CD4-positive, CD25-positive, alpha-beta regulatory T cell (primary cell): ENCODE results near the gene MEGF11. TPM values are rescaled to one million over a fixed set of nuclear protein-coding genes. Genes with fewer than 3 reads are reported as not detected.

ENCODE experiments used
- ATAC-seq, 2 donors: fragments of 150-1000 bp; cut with Tn5 transposase; one replicate each; pipeline ENCODE4 v1.10.0; 2021; ENCODE audit warnings: low read depth in 2 of 2, moderate number of reproducible peaks in 2 of 2, moderate library complexity in 1 of 2
- DNase-seq, 3 donors: peaks; one replicate each; pipeline versions ENCODE4 v3.0.0 to v3.0.0-alpha.2; 2012 to 2022; ENCODE audit warnings: mixed read lengths in 1 of 3
- H3K27ac ChIP-seq: one replicate; pipeline ENCODE4 v1.7.0; 2013; ENCODE audit warnings: mild to moderate bottlenecking, low read length; ENCODE audit not compliant: insufficient read depth, poor library complexity, severe bottlenecking
- H3K27me3 ChIP-seq: one replicate; pipeline ENCODE4 v1.7.0; 2013; ENCODE audit warnings: low read length; ENCODE audit not compliant: control insufficient read depth, insufficient read depth
- H3K36me3 ChIP-seq: one replicate; pipeline ENCODE4 v1.7.0; 2013; ENCODE audit warnings: mild to moderate bottlenecking, low read length, moderate library complexity; ENCODE audit not compliant: control insufficient read depth, insufficient read depth
- H3K4me1 ChIP-seq: 2 replicates; pipeline ENCODE4 v1.7.0; 2013; ENCODE audit warnings: mild to moderate bottlenecking, low read length; ENCODE audit not compliant: insufficient read depth, control insufficient read depth, poor library complexity, severe bottlenecking
- H3K4me3 ChIP-seq: one replicate; pipeline ENCODE4 v1.7.0; 2013; ENCODE audit warnings: low read depth, mild to moderate bottlenecking, low read length, moderate library complexity
- H3K9me3 ChIP-seq, 2 experiments: 1 replicate in 1 of 2; 2 replicates in 1 of 2; pipeline ENCODE4 v1.7.0; 2013; ENCODE audit warnings: low read length in 2 of 2, mild to moderate bottlenecking in 1 of 2, moderate library complexity in 1 of 2; ENCODE audit not compliant: control insufficient read depth in 2 of 2
- H3K27ac Mint-ChIP-seq, 3 donors: one replicate each; pipeline ENCODE4 v1.8.0; 2020 to 2022; ENCODE audit warnings: mild to moderate bottlenecking in 3 of 3, mixed read lengths in 3 of 3, moderate library complexity in 2 of 3
- H3K27me3 Mint-ChIP-seq: one replicate; pipeline ENCODE4 v1.8.0; 2022; ENCODE audit warnings: mild to moderate bottlenecking, mixed read lengths
- H3K36me3 Mint-ChIP-seq: one replicate; pipeline ENCODE4 v1.8.0; 2020; ENCODE audit warnings: mixed read lengths
- H3K4me1 Mint-ChIP-seq, 4 donors: one replicate each; pipeline ENCODE4 v1.8.0; 2020 to 2022; ENCODE audit warnings: mixed read lengths in 4 of 4, mild to moderate bottlenecking in 1 of 4
- H3K4me3 Mint-ChIP-seq, 4 donors: one replicate each; pipeline ENCODE4 v1.8.0; 2020 to 2022; ENCODE audit warnings: mild to moderate bottlenecking in 4 of 4, mixed read lengths in 4 of 4, moderate library complexity in 3 of 4
- H3K9me3 Mint-ChIP-seq, 7 donors: one replicate each; pipeline ENCODE4 v1.8.0; 2020 to 2022; ENCODE audit warnings: mixed read lengths in 7 of 7, mild to moderate bottlenecking in 3 of 7, moderate library complexity in 2 of 7
- polyA plus RNA-seq, 4 donors: library from polyadenylated mRNA; unstranded; fragments of 300-500 nt; fragmentation: Illumina TruSeq; gene quantifications; one replicate each; pipeline ENCODE4 v1.2.3, GENCODE V29; 2021
- total RNA-seq: library from RNA; stranded (reverse); gene quantifications from one replicate; pipeline ENCODE4 v1.2.3, GENCODE V29; 2022

MEGF11 gene
- total and polyA plus RNA-seq, 5 donors from 2014 or later = 0.02 to 0.29 (median 0.21) TPM; not detected in 2

GRCh38 chr15:65921780-65922179 is 331.8 kb downstream of the MEGF11 start:
- no peak overlapping the region for H3K4me3 Mint-ChIP-seq
- H3K4me1 ChIP-seq = no peaks in the 10 kb centered on the region
- no peaks in the 10 kb centered on the region for H3K27me3 ChIP-seq
- DNase-seq = no peak
- H3K4me3 ChIP-seq = no peak overlapping the region
- H3K9me3 Mint-ChIP-seq = no peaks in the 10 kb centered on the region
- H3K27me3 Mint-ChIP-seq = no peaks in the 10 kb centered on the region
- peaks cover 0 to 4% (median 3%) of the 10 kb centered on the region in 4 donors for H3K4me1 Mint-ChIP-seq
- no peak for ATAC-seq
- no peak overlapping the region for H3K27ac ChIP-seq
- H3K27ac Mint-ChIP-seq = no peak overlapping the region
- no peaks in the 10 kb centered on the region for H3K9me3 ChIP-seq
- H3K36me3 ChIP-seq = no peaks in the 10 kb centered on the region
- H3K36me3 Mint-ChIP-seq = no peaks in the 10 kb centered on the region

- Histone ChIP-seq H3K36me3 (no peaks in the 10 kb centered on the region), H3K27me3 (no peaks in the 10 kb centered on the region), H3K27ac (no peak overlapping the region), H3K9me3 (no peaks in the 10 kb centered on the region), H3K4me1 (no peaks in the 10 kb centered on the region), H3K4me3 (no peak overlapping the region)
- Mint-ChIP-seq H3K27ac (no peak overlapping the region), H3K4me3 (no peak overlapping the region), H3K4me1 (peaks cover 0 to 6% (median 3%) of the 10 kb centered on the region in 4 donors), H3K9me3 (no peaks in the 10 kb centered on the region), H3K36me3 (no peaks in the 10 kb centered on the region), H3K27me3 (no peaks in the 10 kb centered on the region)
- ATAC-seq (no peak), DNase-seq (no peak)
Observed at GRCh38 chr15:65920825-65921309, 332.7 kb downstream of the MEGF11 start.

GRCh38 chr15:65920121-65920520 is 333.4 kb downstream of the MEGF11 start:
- no peaks in the 10 kb centered on the region for H3K4me1 ChIP-seq
- Mint-ChIP-seq H3K4me3 (no peak overlapping the region), H3K36me3 (no peaks in the 10 kb centered on the region), H3K9me3 (no peaks in the 10 kb centered on the region), H3K27me3 (no peaks in the 10 kb centered on the region), H3K4me1 (peaks cover 0 to 7% (median 4%) of the 10 kb centered on the region in 4 donors), H3K27ac (no peak overlapping the region)
- no peak for DNase-seq
- H3K27ac ChIP-seq = no peak overlapping the region
- no peaks in the 10 kb centered on the region for H3K9me3 ChIP-seq
- no peaks in the 10 kb centered on the region for H3K36me3 ChIP-seq
- H3K27me3 ChIP-seq = no peaks in the 10 kb centered on the region
- no peak for ATAC-seq
- no peak overlapping the region for H3K4me3 ChIP-seq

- H3K9me3 ChIP-seq = no peaks in the 10 kb centered on the region
- no peaks in the 10 kb centered on the region for H3K4me1 ChIP-seq
- H3K4me3 ChIP-seq = no peak overlapping the region
- ATAC-seq (no peak), DNase-seq (no peak)
- Mint-ChIP-seq H3K4me1 (peaks cover 0 to 11% (median 4%) of the 10 kb centered on the region in 4 donors), H3K4me3 (no peak overlapping the region), H3K36me3 (no peaks in the 10 kb centered on the region), H3K27me3 (no peaks in the 10 kb centered on the region), H3K9me3 (no peaks in the 10 kb centered on the region), H3K27ac (no peak overlapping the region)
- no peak overlapping the region for H3K27ac ChIP-seq
- no peaks in the 10 kb centered on the region for H3K27me3 ChIP-seq
- no peaks in the 10 kb centered on the region for H3K36me3 ChIP-seq
Observed at GRCh38 chr15:65919353-65919752, 334.2 kb downstream of the MEGF11 start.

GRCh38 chr15:65918945-65919344 is 334.6 kb downstream of the MEGF11 start:
- Mint-ChIP-seq H3K27ac (no peak overlapping the region), H3K4me3 (no peak overlapping the region), H3K9me3 (no peaks in the 10 kb centered on the region), H3K4me1 (peaks cover 0 to 11% (median 4%) of the 10 kb centered on the region in 4 donors), H3K36me3 (no peaks in the 10 kb centered on the region), H3K27me3 (no peaks in the 10 kb centered on the region)
- no peaks in the 10 kb centered on the region for H3K4me1 ChIP-seq
- H3K27ac ChIP-seq = no peak overlapping the region
- DNase-seq (no peak), ATAC-seq (no peak)
- H3K4me3 ChIP-seq = no peak overlapping the region
- no peaks in the 10 kb centered on the region for H3K9me3 ChIP-seq
- H3K27me3 ChIP-seq = no peaks in the 10 kb centered on the region
- no peaks in the 10 kb centered on the region for H3K36me3 ChIP-seq

GRCh38 chr15:65918357-65918920 is 335.1 kb downstream of the MEGF11 start:
- Mint-ChIP-seq H3K4me1 (peaks cover 0 to 11% (median 4%) of the 10 kb centered on the region in 4 donors), H3K27ac (no peak overlapping the region), H3K9me3 (no peaks in the 10 kb centered on the region), H3K36me3 (no peaks in the 10 kb centered on the region), H3K27me3 (no peaks in the 10 kb centered on the region), H3K4me3 (no peak overlapping the region)
- Histone ChIP-seq H3K36me3 (no peaks in the 10 kb centered on the region), H3K4me3 (no peak overlapping the region), H3K9me3 (no peaks in the 10 kb centered on the region), H3K4me1 (no peaks in the 10 kb centered on the region), H3K27me3 (no peaks in the 10 kb centered on the region), H3K27ac (no peak overlapping the region)
- DNase-seq (no peak), ATAC-seq (no peak)

- H3K4me1 ChIP-seq = no peaks in the 10 kb centered on the region
- H3K9me3 ChIP-seq = no peaks in the 10 kb centered on the region
- no peak overlapping the region for H3K27ac ChIP-seq
- Mint-ChIP-seq H3K27ac (no peak overlapping the region), H3K4me3 (no peak overlapping the region), H3K4me1 (peaks cover 0 to 11% (median 4%) of the 10 kb centered on the region in 4 donors), H3K36me3 (no peaks in the 10 kb centered on the region), H3K27me3 (no peaks in the 10 kb centered on the region), H3K9me3 (no peaks in the 10 kb centered on the region)
- H3K36me3 ChIP-seq = no peaks in the 10 kb centered on the region
- ATAC-seq (no peak), DNase-seq (no peak)
- no peak overlapping the region for H3K4me3 ChIP-seq
- H3K27me3 ChIP-seq = no peaks in the 10 kb centered on the region
Observed at GRCh38 chr15:65917936-65918335, 335.6 kb downstream of the MEGF11 start.

GRCh38 chr15:65917407-65917756 is 336.2 kb downstream of the MEGF11 start:
- H3K27ac Mint-ChIP-seq = no peak overlapping the region
- no peaks in the 10 kb centered on the region for H3K4me1 ChIP-seq
- H3K36me3 ChIP-seq = no peaks in the 10 kb centered on the region
- DNase-seq = no peak
- H3K9me3 ChIP-seq = no peaks in the 10 kb centered on the region
- ATAC-seq = no peak
- no peaks in the 10 kb centered on the region for H3K36me3 Mint-ChIP-seq
- no peaks in the 10 kb centered on the region for H3K27me3 Mint-ChIP-seq
- H3K27ac ChIP-seq = no peak overlapping the region
- H3K4me3 Mint-ChIP-seq = no peak overlapping the region
- H3K4me3 ChIP-seq = no peak overlapping the region
- H3K9me3 Mint-ChIP-seq = no peaks in the 10 kb centered on the region
- peaks cover 0 to 11% (median 4%) of the 10 kb centered on the region in 4 donors for H3K4me1 Mint-ChIP-seq
- no peaks in the 10 kb centered on the region for H3K27me3 ChIP-seq
